GM12873 (cell line): Measurements from ENCODE around the gene KLHL8.

Experiments
- TF ChIP-seq, protein P1 (sequence below): IDR thresholded peaks from 2 replicates; pipeline ENCODE4 v1.5.1; 2012; ENCODE audit warnings: low read depth, mild to moderate bottlenecking, moderate library complexity, low read length, control low read depth; ENCODE audit not compliant: insufficient read depth; ENCODE audit errors: missing control alignments

KLHL8 gene

GRCh38 chr4:87220094-87220822, at the start of gene KLHL8:
KLHL8 (minus strand) TSS chr4:87220618; CDS start chr4:87195539, 25,079 bp downstream.
- TF ChIP-seq, protein P1, sequence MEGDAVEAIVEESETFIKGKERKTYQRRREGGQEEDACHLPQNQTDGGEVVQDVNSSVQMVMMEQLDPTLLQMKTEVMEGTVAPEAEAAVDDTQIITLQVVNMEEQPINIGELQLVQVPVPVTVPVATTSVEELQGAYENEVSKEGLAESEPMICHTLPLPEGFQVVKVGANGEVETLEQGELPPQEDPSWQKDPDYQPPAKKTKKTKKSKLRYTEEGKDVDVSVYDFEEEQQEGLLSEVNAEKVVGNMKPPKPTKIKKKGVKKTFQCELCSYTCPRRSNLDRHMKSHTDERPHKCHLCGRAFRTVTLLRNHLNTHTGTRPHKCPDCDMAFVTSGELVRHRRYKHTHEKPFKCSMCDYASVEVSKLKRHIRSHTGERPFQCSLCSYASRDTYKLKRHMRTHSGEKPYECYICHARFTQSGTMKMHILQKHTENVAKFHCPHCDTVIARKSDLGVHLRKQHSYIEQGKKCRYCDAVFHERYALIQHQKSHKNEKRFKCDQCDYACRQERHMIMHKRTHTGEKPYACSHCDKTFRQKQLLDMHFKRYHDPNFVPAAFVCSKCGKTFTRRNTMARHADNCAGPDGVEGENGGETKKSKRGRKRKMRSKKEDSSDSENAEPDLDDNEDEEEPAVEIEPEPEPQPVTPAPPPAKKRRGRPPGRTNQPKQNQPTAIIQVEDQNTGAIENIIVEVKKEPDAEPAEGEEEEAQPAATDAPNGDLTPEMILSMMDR = peak; percentile 11

- TF ChIP-seq, protein P1 = peak; percentile 42
These were observed 49.7 kb upstream of the KLHL8 start for GRCh38 chr4:87270144-87270543.

- TF ChIP-seq, protein P1 = no peak
These were observed 48.0 kb upstream of the KLHL8 start for GRCh38 chr4:87268411-87268810.

- TF ChIP-seq, protein P1 = no peak
These were observed 46.6 kb upstream of the KLHL8 start for GRCh38 chr4:87266986-87267385.

DNA sequence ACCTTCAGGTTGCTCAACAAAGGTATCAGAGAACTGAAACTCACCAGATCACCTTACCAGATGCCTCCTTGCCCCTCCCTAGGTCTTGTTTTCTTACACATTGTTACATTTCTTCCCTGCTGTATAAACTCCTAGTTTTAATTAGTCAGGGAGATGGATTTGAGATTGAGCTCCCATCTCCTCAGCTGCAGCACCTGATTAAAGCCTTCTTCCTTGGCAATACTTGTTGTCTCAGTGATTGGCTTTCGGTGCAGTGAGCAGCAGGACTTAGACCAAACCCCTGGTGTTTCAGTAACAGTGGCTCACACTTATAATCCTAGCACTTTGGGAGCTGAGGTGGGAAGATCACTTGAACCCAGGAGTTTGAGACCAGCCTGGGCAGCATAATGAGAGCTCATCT, 42.5 kb upstream of the KLHL8 start:
- TF ChIP-seq, protein P1 = no peak

DNA sequence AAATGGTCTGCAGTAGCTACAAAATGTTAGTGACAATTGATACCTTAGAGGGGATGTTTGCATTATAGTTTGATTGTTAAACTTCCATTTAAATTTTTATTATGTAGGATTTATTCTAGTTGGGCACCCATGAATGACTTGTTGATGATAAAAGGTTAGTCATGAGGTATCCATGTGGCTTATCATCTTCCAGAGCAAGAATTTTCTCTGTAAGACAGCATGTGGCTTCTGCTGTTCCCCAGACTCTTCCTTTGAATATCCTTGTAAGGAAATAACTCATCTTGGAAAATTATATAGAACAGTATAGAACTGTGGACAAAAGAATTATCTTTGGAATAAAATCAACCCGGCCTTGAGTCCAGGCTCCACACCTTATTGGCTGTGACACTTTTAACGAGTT, 40.1 kb upstream of the KLHL8 start:
- TF ChIP-seq, protein P1 = no peak

GRCh38 chr4:87258677-87259076, 38.3 kb upstream of the KLHL8 start:
- TF ChIP-seq, protein P1 = no peak
